KMS-11 (cell line): Measurements from ENCODE around the gene SNCA.

ENCODE experiments used
- H2AFZ ChIP-seq: fragments of 200-600 bp; sonication (generic); 2 replicates; pipeline ENCODE4 v1.6.1; 2016; ENCODE audit warnings: antibody characterized with exemption, mixed run types, low read depth
- H3K27ac ChIP-seq: fragments of 200-600 bp; sonication (generic); 2 replicates; pipeline ENCODE4 v1.6.1; 2016; ENCODE audit warnings: mild to moderate bottlenecking, mixed run types
- H3K27me3 ChIP-seq: fragments of 200-600 bp; sonication (generic); 2 replicates; pipeline ENCODE4 v1.6.1; 2017; ENCODE audit warnings: mild to moderate bottlenecking, low read depth, mixed run types, moderate library complexity; ENCODE audit not compliant: insufficient read depth
- H3K36me3 ChIP-seq: fragments of 200-600 bp; sonication (generic); 2 replicates; pipeline ENCODE4 v1.6.1; 2017; ENCODE audit warnings: mild to moderate bottlenecking, mixed run types; ENCODE audit not compliant: insufficient read depth
- H3K4me1 ChIP-seq: fragments of 200-600 bp; sonication (generic); 2 replicates; pipeline ENCODE4 v1.6.1; 2016; ENCODE audit warnings: mild to moderate bottlenecking, low read depth, mixed run types; ENCODE audit not compliant: poor library complexity, severe bottlenecking
- H3K4me2 ChIP-seq: fragments of 200-600 bp; sonication (generic); 2 replicates; pipeline ENCODE4 v1.7.0; 2016; ENCODE audit warnings: mild to moderate bottlenecking, mixed run types
- H3K4me3 ChIP-seq: fragments of 200-600 bp; sonication (generic); IDR thresholded peaks from 2 replicates; pipeline ENCODE4 v1.6.1; 2017; ENCODE audit warnings: low read depth, low read length, mixed read lengths; ENCODE audit not compliant: insufficient read depth
- H3K79me2 ChIP-seq: fragments of 200-600 bp; sonication (generic); 2 replicates; pipeline ENCODE4 v1.6.1; 2016; ENCODE audit warnings: low read depth, mixed run types; ENCODE audit not compliant: insufficient read depth
- H3K9ac ChIP-seq: fragments of 200-600 bp; sonication (generic); 2 replicates; pipeline ENCODE4 v1.6.1; 2016; ENCODE audit warnings: mild to moderate bottlenecking, mixed run types
- H4K20me1 ChIP-seq: fragments of 200-600 bp; sonication (generic); 2 replicates; pipeline ENCODE4 v1.6.1; 2016; ENCODE audit warnings: mild to moderate bottlenecking, mixed run types; ENCODE audit not compliant: insufficient read depth
- TF ChIP-seq, protein P1 (sequence below): fragments of 200-600 bp; sonication (generic); conservative IDR thresholded peaks from 2 replicates; pipeline ENCODE4 v1.6.1; 2017; ENCODE audit warnings: low read depth, mild to moderate bottlenecking, antibody characterized with exemption, low read length, moderate library complexity, mixed read lengths

The SNCA gene

DNA sequence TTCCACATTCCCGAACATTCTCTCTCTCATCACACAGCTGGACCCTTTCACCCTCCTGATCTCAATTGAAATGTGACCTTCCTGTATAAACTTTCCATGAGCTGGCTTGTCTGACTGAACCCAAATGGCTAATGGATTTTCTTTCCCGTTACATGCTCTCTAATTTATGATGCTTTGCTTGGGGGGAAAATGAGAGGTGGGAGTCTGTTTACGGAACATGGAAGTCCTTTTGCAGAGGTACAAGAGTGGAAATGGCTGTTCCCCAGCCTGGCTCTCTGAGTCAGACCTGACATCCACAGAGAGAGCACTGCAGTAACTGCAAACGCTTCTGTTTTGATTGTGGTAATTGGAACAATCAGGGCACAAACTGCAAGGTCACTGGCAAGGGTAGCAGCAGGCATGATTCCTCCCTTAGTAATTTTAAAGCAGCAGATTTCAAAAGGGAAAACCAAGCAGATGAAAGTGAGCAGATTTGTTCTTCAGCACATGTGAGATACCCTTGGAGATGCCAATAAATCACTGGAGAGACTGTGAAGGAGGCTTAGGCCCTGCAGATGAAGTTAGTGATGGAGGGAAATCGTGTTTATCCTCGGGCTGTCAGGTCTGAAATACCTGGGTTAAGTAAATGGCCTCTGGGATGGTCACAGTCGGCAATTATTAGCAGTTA lies 83.9 kb downstream of the SNCA start:
- no peak overlapping the region for H3K9ac ChIP-seq
- H3K4me2 ChIP-seq, result no peak overlapping the region
- H3K4me1 ChIP-seq, result no peaks in the 10 kb centered on the region
- no peaks in the 10 kb centered on the region for H3K27me3 ChIP-seq
- no peaks in the 10 kb centered on the region for H3K79me2 ChIP-seq
- no peak overlapping the region for H2AFZ ChIP-seq
- no peak overlapping the region for H3K4me3 ChIP-seq
- no peaks in the 10 kb centered on the region for H4K20me1 ChIP-seq
- H3K27ac ChIP-seq, result no peak overlapping the region
- TF ChIP-seq, protein P1, sequence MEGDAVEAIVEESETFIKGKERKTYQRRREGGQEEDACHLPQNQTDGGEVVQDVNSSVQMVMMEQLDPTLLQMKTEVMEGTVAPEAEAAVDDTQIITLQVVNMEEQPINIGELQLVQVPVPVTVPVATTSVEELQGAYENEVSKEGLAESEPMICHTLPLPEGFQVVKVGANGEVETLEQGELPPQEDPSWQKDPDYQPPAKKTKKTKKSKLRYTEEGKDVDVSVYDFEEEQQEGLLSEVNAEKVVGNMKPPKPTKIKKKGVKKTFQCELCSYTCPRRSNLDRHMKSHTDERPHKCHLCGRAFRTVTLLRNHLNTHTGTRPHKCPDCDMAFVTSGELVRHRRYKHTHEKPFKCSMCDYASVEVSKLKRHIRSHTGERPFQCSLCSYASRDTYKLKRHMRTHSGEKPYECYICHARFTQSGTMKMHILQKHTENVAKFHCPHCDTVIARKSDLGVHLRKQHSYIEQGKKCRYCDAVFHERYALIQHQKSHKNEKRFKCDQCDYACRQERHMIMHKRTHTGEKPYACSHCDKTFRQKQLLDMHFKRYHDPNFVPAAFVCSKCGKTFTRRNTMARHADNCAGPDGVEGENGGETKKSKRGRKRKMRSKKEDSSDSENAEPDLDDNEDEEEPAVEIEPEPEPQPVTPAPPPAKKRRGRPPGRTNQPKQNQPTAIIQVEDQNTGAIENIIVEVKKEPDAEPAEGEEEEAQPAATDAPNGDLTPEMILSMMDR, result no peak
- H3K36me3 ChIP-seq, result no peaks in the 10 kb centered on the region

DNA sequence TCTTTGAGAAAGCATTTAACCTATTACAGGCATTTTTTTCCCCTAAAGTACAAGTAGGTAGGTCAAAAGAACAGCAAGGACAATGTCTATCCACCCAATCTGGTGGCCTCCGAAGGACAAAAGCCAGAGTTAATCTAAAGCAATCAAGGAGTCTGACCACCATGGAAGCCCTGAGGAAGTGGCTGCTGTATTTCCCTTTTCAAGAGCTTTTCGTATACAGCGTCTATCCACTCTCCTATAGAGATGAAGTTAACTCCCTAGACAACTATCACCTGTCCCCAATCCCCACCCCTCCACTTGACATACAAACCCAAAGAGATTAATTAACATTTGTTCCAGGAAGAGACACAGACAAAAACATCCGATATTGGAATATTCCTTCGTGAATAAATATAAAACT lies 85.5 kb downstream of the SNCA start:
- no peaks in the 10 kb centered on the region for H4K20me1 ChIP-seq
- no peaks in the 10 kb centered on the region for H3K27me3 ChIP-seq
- H3K4me1 ChIP-seq, result no peaks in the 10 kb centered on the region
- TF ChIP-seq, protein P1, result no peak
- no peak overlapping the region for H3K27ac ChIP-seq
- H3K4me3 ChIP-seq, result no peak overlapping the region
- H3K79me2 ChIP-seq, result no peaks in the 10 kb centered on the region
- H3K9ac ChIP-seq, result no peak overlapping the region
- H3K4me2 ChIP-seq, result no peak overlapping the region
- H2AFZ ChIP-seq, result no peak overlapping the region
- H3K36me3 ChIP-seq, result no peaks in the 10 kb centered on the region

DNA sequence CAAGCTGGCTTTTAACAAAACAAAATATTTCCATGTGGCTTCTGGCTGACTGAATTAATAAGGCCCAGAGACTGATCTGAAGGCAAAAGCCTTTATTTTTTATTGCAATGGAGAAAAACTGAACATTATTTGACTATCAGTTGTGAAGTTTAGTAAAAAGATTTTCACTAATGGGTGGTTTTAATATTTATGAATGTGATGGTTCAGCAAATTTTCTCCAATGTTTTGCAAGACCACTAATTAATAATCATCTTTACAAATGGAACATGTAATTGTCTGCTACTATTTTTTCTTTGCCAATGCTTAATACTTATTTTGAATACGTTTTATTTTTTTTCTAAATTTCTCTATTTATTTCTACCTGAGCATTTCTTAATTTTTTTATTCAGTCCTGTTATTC lies 90.6 kb downstream of the SNCA start:
- H3K9ac ChIP-seq, result no peak overlapping the region
- no peaks in the 10 kb centered on the region for H3K79me2 ChIP-seq

GRCh38 chr4:89745708-89746107 lies 91.3 kb downstream of the SNCA start:
- no peaks in the 10 kb centered on the region for H3K79me2 ChIP-seq
- no peak overlapping the region for H3K4me3 ChIP-seq
- H3K4me1 ChIP-seq, result no peaks in the 10 kb centered on the region
- no peaks in the 10 kb centered on the region for H3K36me3 ChIP-seq
- no peaks in the 10 kb centered on the region for H3K27me3 ChIP-seq
- H3K4me2 ChIP-seq, result no peak overlapping the region
- H4K20me1 ChIP-seq, result no peaks in the 10 kb centered on the region
- no peak overlapping the region for H2AFZ ChIP-seq
- no peak overlapping the region for H3K27ac ChIP-seq
- TF ChIP-seq, protein P1, result no peak
- no peak overlapping the region for H3K9ac ChIP-seq

More for the DNA sequence above, 90.6 kb downstream of the SNCA start:
- no peak overlapping the region for H3K4me2 ChIP-seq
- no peaks in the 10 kb centered on the region for H3K4me1 ChIP-seq
- no peaks in the 10 kb centered on the region for H3K27me3 ChIP-seq
- no peak overlapping the region for H3K4me3 ChIP-seq
- TF ChIP-seq, protein P1, result no peak
- H2AFZ ChIP-seq, result no peak overlapping the region
- H4K20me1 ChIP-seq, result no peaks in the 10 kb centered on the region
- no peak overlapping the region for H3K27ac ChIP-seq
- no peaks in the 10 kb centered on the region for H3K36me3 ChIP-seq
